GM19238 (cell line): ENCODE measurements around the gene ADD3.

Experiments used
- DNase-seq: peaks from one replicate; pipeline ENCODE4 v3.0.0; 2011; ENCODE audit warnings: low spot score; ENCODE audit not compliant: insufficient read length

Gene ADD3

DNA sequence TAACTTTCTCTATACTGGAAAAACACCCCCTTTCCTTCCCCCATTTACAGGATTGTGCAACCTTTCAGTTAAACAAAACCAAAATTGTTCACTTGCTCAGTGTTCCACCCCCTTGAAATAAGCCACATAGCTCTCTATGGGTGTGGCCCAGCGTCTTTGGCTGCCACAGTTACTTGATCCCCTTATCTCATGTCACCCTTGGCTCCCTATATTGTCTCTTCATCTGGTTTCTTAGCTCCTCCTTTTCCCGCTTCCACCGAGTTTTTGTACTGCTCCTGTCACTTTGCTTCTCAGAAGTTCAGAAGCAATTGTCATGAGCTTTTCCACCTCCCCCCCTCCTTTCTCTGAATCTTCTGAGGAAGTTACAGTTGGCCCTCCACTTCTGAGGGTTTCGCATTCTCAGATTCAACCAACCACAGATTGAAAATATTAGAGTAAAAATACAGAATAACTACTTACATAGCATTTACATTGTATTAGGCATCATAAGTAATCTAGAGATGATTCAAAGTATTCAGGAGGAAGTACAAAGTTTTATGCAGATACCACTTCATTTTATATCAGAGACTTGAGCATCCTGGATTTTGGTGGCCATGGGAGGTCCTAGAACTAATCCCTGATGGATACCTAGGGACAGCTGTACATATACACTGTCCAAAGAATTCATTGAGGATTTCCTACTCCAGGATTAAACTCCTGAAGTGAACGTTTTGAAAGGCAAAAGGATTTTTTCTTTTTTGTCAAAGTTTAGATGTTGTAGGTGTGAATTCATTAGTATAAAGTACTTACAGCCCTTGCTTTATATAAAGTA lies 60.4 kb downstream of the ADD3 start:
- no peak for DNase-seq

DNA sequence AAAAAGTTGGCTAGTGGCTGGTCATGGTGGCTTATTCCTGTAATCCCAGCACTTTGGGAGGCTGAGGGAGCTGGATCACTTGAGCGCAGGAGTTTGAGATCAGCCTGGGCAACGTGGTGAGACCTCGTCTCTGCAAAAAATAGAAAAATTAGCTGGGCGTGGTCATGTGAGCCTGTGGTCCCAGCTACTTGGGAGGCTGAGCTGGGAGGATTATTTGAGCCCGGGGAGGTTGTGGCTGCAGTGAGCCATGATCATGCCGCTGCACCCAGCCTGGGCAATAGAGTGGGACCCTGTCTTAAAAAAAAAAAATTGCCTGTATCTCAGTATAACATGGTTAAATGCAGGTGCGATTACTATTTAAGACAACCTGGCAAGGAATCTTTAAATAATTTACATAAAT lies 61.0 kb downstream of the ADD3 start:
- no peak for DNase-seq

GRCh38 chr10:110069502-110069982 lies 61.8 kb downstream of the ADD3 start:
- DNase-seq, result peak; percentile 16

- DNase-seq, result no peak
These were observed 66.1 kb downstream of the ADD3 start for GRCh38 chr10:110073896-110074295.

- no peak for DNase-seq
These were observed 66.5 kb downstream of the ADD3 start for GRCh38 chr10:110074298-110074697.

DNA sequence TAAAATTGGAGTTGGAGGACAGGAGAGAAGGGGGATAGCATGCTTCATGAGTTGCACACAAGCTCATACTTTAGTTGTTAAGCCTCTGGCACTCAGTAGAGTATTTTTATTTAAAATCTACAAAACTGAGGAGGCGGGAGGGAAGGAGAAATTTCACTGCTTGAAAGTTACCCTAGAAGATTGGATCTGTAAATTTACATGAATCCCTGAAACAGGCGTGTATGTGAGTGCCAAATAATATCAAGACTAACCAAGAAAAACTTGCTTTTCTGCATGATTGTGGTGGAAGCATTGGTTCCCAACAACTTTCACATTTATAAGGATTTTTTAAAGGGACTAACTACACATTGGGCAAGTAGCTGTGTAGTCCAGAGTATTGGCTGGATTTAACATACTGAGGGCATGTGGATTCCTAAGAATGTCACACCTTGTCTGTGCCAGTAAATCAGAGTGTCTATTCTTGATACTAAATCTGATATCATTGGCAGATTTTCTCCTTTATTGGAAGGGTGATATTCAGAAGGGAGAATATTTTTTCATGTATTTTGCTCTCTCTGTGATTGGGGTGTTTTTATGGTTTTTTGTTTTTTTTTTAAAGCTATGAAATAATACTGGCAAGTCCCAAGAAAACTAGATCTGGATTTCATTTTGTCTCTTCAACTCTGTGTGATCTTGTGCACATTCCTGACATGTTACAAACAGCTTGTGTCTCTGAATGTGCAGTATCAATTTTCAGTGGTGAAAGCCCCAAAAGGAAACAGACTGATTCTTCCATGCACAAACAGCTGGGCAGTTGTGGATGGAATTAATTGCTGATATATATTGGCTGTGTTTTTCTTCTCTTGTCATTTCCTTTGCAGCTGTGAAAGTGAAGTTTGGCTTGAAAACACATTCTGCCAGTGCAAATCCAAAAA lies 67.2 kb downstream of the ADD3 start:
- no peak for DNase-seq

- DNase-seq, result no peak
These were observed 67.9 kb downstream of the ADD3 start for GRCh38 chr10:110075686-110076085.

GRCh38 chr10:110076559-110077318 lies 69.0 kb downstream of the ADD3 start:
- DNase-seq, result no peak

- no peak for DNase-seq
These were observed 69.8 kb downstream of the ADD3 start for GRCh38 chr10:110077436-110078130.

DNA sequence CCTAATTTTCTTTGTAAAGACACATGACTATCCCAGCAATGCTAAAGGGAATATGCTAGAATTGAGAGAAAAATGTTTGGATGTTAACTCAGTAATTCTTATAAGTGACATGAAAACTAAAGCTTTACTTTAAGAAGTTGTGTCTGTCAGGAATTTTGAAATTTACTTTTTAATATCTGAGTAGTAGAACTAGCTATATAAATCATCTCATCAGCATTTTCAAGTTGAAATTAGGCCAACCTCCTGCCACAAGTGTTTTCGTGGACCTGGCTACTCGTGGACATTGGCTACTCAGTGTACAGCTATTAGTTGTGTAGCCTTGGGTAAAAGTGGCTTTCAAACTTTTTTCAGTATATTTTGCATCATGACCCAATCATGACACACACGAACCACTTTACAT lies 70.5 kb downstream of the ADD3 start:
- DNase-seq, result no peak

GRCh38 chr10:110081911-110082310 lies 74.1 kb downstream of the ADD3 start:
- no peak for DNase-seq

DNA sequence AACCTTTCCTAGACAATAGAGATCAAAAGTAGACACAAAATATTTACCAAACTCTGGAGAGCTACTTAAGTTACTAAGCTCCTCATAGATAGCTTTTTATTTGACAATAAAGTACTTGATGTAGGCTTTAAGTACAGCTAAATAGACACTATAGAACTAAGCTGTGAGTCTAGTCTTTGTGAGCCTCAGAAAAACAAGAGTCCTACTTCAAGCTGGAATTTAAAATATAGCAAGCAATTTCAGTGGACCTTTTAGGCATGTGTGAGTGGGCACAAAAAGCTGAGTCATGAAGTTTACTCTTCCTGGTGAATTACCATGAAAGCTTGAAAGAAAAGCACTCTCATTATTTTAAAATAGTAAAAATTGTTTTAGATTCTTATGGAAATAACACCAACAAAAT lies 76.1 kb downstream of the ADD3 start:
- DNase-seq, result no peak

GRCh38 chr10:110087682-110088081 lies 79.9 kb downstream of the ADD3 start:
- no peak for DNase-seq

GRCh38 chr10:110088367-110089104 lies 80.8 kb downstream of the ADD3 start:
- DNase-seq, result no peak

GRCh38 chr10:110091830-110092229 lies 84.0 kb downstream of the ADD3 start:
- no peak for DNase-seq

DNA sequence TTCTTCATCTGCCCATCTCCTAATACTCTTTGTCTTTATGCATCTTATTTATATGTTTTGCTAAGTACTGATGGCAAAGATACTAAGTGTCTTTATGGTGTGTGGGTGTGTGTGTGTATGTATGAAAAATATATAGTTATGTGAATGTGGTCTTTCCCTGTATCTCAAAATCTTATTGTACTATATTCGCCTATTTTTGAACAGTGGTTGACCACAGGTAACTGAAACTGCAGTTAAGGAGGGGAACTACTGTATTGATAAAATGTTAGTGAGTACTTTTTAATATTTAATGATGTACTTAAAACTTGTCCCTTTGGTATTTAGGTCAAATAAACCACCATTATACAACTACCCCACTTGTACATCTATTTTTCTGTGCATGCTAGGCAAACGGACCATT lies 85.9 kb downstream of the ADD3 start:
- DNase-seq, result no peak

GRCh38 chr10:110094786-110095185 lies 87.0 kb downstream of the ADD3 start:
- no peak for DNase-seq

- DNase-seq, result no peak
These were observed 93.8 kb downstream of the ADD3 start for GRCh38 chr10:110101464-110102144.

DNA sequence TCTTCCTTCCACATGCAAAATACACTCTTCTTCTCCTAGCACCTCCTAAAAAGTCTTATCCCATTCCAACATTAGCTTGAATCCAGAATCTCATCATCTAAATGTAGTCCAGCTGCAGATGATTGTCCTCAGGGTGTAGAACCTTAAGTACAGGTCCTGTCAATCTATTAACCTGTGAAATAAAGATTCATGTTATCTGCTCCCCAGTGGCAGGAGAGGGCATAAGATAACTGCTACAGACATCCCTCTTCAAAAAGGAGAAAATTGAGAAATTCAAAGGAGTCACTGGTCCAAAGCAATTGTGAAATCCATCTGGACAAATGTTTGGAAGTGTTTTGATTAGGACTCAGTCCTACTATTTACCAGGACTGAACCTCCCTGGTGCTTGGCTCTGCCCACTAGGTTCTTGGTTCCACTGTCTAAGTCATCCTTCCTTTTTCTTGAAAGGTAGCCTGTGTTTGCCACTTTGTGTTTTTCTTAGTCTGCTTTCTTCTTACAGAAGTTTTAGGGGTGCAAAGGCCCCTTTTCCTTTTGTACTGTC lies 96.2 kb downstream of the ADD3 start:
- DNase-seq, result no peak
